IPS-11a (cell line): ENCODE results near the gene LIMS2.

Experiments
- H3K4me3 ChIP-seq: one replicate; pipeline ENCODE4 v1.5.1; 2013; ENCODE audit warnings: low read depth, low read length, control low read depth

Gene LIMS2

GRCh38 chr2:127646487-127647241 is 28.7 kb downstream of the LIMS2 start:
- no peak overlapping the region for H3K4me3 ChIP-seq

GRCh38 chr2:127645395-127646291 is 29.7 kb downstream of the LIMS2 start, which contains the start of gene GPR17:
GPR17 (plus strand) TSS chr2:127646153; CDS start chr2:127650736, 4,583 bp downstream.
- no peak within 1 kb of the TSS for H3K4me3 ChIP-seq

- H3K4me3 ChIP-seq = no peak overlapping the region
Observed at GRCh38 chr2:127645026-127645394, 30.3 kb downstream of the LIMS2 start.

GRCh38 chr2:127644066-127645025 is 31.0 kb downstream of the LIMS2 start:
- no peak overlapping the region for H3K4me3 ChIP-seq

- no peak overlapping the region for H3K4me3 ChIP-seq
Observed at GRCh38 chr2:127643439-127644065, 31.8 kb downstream of the LIMS2 start.

GRCh38 chr2:127642706-127643438 is 32.5 kb downstream of the LIMS2 start:
- no peak overlapping the region for H3K4me3 ChIP-seq

- H3K4me3 ChIP-seq = no peak overlapping the region
Observed at GRCh38 chr2:127641846-127642507, 33.4 kb downstream of the LIMS2 start.

GRCh38 chr2:127641133-127641532 is 34.2 kb downstream of the LIMS2 start:
- no peak overlapping the region for H3K4me3 ChIP-seq

GRCh38 chr2:127640082-127641072 is 35.0 kb downstream of the LIMS2 start:
- H3K4me3 ChIP-seq = no peak overlapping the region

- no peak overlapping the region for H3K4me3 ChIP-seq
Observed at GRCh38 chr2:127639111-127639474, 36.2 kb downstream of the LIMS2 start.

GRCh38 chr2:127638361-127639110 is 36.8 kb downstream of the LIMS2 start:
- H3K4me3 ChIP-seq = no peak overlapping the region

- no peak overlapping the region for H3K4me3 ChIP-seq
Observed at GRCh38 chr2:127637725-127638252, 37.5 kb downstream of the LIMS2 start.

GRCh38 chr2:127637236-127637630 is 38.1 kb downstream of the LIMS2 start:
- no peak overlapping the region for H3K4me3 ChIP-seq

- no peak overlapping the region for H3K4me3 ChIP-seq
Observed at GRCh38 chr2:127636248-127637235, 38.8 kb downstream of the LIMS2 start.

GRCh38 chr2:127635380-127636237 is 39.7 kb downstream of the LIMS2 start:
- H3K4me3 ChIP-seq = no peak overlapping the region
